ENCODE results near the gene OLA1. TPM values are rescaled to one million over a fixed set of nuclear protein-coding genes. Genes with fewer than 3 reads are reported as not detected.

OLA1 gene
- total RNA-seq, 1 donor from 2014 or later: 323 TPM

DNA sequence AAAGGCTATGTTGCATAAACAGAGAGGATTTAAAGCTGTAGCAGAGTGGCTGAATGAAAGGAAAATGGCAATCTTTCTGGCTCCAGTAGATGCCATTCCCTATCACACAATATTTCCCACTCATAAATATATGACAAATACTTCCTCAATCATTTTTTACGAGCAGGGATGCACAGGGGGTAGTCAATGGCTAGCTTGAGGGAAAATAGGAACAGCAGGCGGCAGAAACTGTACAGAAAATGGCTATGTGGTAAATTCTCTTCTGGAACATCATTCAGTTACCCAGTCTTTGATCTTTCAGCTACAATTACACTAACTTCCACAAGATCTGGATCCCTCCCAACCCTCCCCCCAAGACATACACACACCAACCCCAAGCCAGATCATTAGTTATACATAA, 127.2 kb downstream of the OLA1 start:
- Histone ChIP-seq H3K9me3 (ENCODE audit: low read depth) (no peaks in the 10 kb centered on the region), H3K27me3 (no peaks in the 10 kb centered on the region), H4K20me1 (ENCODE audit: low read depth) (no peaks in the 10 kb centered on the region), H3K27ac (no peak overlapping the region), H3K36me3 (peaks cover 4% of the 10 kb centered on the region), H3K4me3 (no peak overlapping the region), H3F3A (ENCODE audit: low read depth) (peaks cover 29% of the 10 kb centered on the region), H3K4me2 (peak overlapping the region; percentile 6), H3K9ac (no peak overlapping the region), H3K4me1 (peaks cover 55% of the 10 kb centered on the region), H3K79me2 (ENCODE audit: low read depth) (peaks cover 8% of the 10 kb centered on the region), H2AFZ (replicated peaks) (no peak overlapping the region)
- Mint-ChIP-seq H3K27me3 (ENCODE audit: insufficient read depth, low read depth) (no peaks in the 10 kb centered on the region), H3K9me3 (no peaks in the 10 kb centered on the region), H3K4me3 (no peak overlapping the region), H3K36me3 (peaks cover 7% of the 10 kb centered on the region), H3K27ac (peak overlapping the region; percentile 22), H3K4me1 (peaks cover 55% of the 10 kb centered on the region)
- TF ChIP-seq EZH2 (IDR thresholded peaks at IDR 0.05): no peak
- TF ChIP-seq, protein P1, sequence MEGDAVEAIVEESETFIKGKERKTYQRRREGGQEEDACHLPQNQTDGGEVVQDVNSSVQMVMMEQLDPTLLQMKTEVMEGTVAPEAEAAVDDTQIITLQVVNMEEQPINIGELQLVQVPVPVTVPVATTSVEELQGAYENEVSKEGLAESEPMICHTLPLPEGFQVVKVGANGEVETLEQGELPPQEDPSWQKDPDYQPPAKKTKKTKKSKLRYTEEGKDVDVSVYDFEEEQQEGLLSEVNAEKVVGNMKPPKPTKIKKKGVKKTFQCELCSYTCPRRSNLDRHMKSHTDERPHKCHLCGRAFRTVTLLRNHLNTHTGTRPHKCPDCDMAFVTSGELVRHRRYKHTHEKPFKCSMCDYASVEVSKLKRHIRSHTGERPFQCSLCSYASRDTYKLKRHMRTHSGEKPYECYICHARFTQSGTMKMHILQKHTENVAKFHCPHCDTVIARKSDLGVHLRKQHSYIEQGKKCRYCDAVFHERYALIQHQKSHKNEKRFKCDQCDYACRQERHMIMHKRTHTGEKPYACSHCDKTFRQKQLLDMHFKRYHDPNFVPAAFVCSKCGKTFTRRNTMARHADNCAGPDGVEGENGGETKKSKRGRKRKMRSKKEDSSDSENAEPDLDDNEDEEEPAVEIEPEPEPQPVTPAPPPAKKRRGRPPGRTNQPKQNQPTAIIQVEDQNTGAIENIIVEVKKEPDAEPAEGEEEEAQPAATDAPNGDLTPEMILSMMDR (IDR thresholded peaks at IDR 0.05): no peak
- TF ChIP-seq EZH2phosphoT487 (IDR thresholded peaks at IDR 0.05): no peak
- no peak for DNase-seq (ENCODE audit: low spot score)

DNA sequence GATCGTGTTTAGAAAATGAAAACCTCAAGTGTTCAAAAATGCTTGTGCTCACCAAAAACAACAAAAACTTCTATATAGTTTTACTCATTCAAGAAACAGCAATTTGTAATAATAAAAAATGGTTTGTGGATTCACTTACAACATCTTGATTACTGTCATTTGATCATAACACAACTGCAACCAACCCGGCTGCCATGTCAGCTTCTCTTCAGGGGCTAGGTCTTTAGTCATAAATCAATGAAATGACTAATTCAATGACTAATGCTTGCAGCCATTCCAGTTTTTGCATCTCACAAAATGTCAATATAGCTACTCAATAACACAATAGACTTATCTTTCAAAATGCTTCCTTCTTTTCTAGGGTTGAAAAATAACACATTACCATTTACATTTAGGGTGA, 128.0 kb downstream of the OLA1 start:
- H3K4me1 Mint-ChIP-seq: peaks cover 51% of the 10 kb centered on the region
- H3K36me3 Mint-ChIP-seq: peaks cover 9% of the 10 kb centered on the region
- no peak overlapping the region for H3K4me3 Mint-ChIP-seq

DNA sequence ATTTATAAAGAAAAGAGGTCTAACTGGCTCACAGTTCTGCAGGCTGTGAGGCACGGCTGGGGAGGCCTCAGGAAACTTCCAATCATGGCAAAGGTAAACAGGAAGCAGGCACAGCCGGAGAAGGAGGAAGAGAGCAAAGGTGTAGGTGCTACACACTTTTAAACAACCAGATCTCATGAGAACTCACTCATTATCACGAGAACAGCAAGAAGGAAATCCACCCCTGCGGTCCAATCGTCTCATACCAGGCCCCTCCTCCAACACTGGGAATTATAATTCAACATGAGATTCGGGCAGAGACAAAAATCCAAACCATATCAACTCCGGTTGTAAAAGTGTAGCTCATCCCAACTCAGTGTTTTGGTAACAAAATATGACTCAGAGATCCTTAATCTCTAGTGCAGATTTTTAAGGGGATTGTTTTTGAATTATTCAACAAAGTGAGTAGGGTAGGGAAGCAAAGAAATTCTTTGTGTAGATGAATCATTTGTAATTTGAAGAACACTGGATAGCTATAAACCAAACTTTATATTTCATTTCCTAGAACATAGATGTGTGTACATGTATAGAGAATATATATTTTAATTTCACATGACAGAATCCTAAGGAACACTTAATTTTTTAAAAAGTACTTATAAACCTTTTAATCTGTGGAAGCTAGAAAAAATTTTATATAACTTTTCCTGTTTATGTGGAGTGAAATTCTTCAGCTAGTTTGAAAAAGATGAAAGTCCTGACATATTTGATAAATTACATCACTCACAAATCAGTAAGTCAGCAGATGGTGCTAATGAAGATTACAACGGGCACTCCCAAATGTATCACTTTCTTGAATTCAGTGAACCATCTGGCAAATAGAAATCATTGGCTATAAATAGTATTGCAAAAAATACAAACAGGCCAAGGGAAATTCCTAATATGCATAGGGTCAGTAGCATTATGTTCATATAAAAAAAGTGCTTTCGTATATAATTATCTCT, 130.1 kb downstream of the OLA1 start:
- Mint-ChIP-seq H3K27me3 (ENCODE audit: insufficient read depth, low read depth) (no peaks in the 10 kb centered on the region), H3K36me3 (peaks cover 16% of the 10 kb centered on the region), H3K4me1 (peaks cover 32% of the 10 kb centered on the region), H3K9me3 (no peaks in the 10 kb centered on the region), H3K27ac (peak overlapping the region; percentile 34), H3K4me3 (no peak overlapping the region)
- H2AFZ ChIP-seq (replicated peaks): no peak overlapping the region
- peaks cover 30% of the 10 kb centered on the region for H3K4me1 ChIP-seq
- DNase-seq (ENCODE audit: low spot score): no peak
- H3K79me2 ChIP-seq (ENCODE audit: low read depth): peaks cover 3% of the 10 kb centered on the region
- peak overlapping the region; percentile 15 for H3K27ac ChIP-seq
- no peaks in the 10 kb centered on the region for H3K27me3 ChIP-seq
- H4K20me1 ChIP-seq (ENCODE audit: low read depth): no peaks in the 10 kb centered on the region
- no peak overlapping the region for H3K9ac ChIP-seq
- H3K4me2 ChIP-seq: no peak overlapping the region
- no peak overlapping the region for H3K4me3 ChIP-seq
- no peaks in the 10 kb centered on the region for H3K9me3 ChIP-seq (ENCODE audit: low read depth)
- H3F3A ChIP-seq (ENCODE audit: low read depth): peaks cover 8% of the 10 kb centered on the region
- peaks cover 4% of the 10 kb centered on the region for H3K36me3 ChIP-seq
- TF ChIP-seq EZH2 (IDR thresholded peaks at IDR 0.05): no peak
- TF ChIP-seq, protein P1 (IDR thresholded peaks at IDR 0.05): no peak
- no peak for TF ChIP-seq EZH2phosphoT487 (IDR thresholded peaks at IDR 0.05)

More for the DNA sequence above, 128.0 kb downstream of the OLA1 start:
- Histone ChIP-seq H3K79me2 (ENCODE audit: low read depth) (peaks cover 8% of the 10 kb centered on the region), H2AFZ (replicated peaks) (no peak overlapping the region), H3K9ac (no peak overlapping the region), H3K4me2 (no peak overlapping the region), H3K27me3 (no peaks in the 10 kb centered on the region), H3K27ac (no peak overlapping the region), H3K4me3 (no peak overlapping the region), H3F3A (ENCODE audit: low read depth) (peaks cover 22% of the 10 kb centered on the region), H3K4me1 (peaks cover 46% of the 10 kb centered on the region), H3K36me3 (peaks cover 4% of the 10 kb centered on the region), H3K9me3 (ENCODE audit: low read depth) (no peaks in the 10 kb centered on the region), H4K20me1 (ENCODE audit: low read depth) (no peaks in the 10 kb centered on the region)
- DNase-seq (ENCODE audit: low spot score): no peak
- Mint-ChIP-seq H3K27me3 (ENCODE audit: insufficient read depth, low read depth) (no peaks in the 10 kb centered on the region), H3K9me3 (no peaks in the 10 kb centered on the region), H3K27ac (no peak overlapping the region)
- TF ChIP-seq EZH2phosphoT487 (IDR thresholded peaks at IDR 0.05) (no peak), EZH2 (IDR thresholded peaks at IDR 0.05) (no peak)

DNA sequence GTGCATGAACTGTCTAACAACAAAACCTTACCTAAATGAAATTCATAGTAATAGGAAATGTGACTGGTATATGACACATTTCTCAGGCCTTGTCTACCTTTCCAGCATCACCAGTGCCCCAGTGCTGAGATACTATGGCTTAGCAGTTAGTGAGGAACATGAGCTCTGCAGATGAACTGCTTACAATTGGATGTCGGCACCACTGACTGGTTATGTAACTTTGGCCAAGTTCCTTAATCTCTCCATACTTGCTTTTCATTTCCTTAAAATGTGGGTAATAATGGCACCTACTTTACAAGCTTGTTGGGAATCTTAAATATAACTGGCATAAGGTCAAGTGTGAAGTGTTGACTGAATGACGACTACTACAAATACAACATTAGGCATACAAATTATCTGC, 136.3 kb downstream of the OLA1 start:
- Histone ChIP-seq H3K79me2 (ENCODE audit: low read depth) (no peaks in the 10 kb centered on the region), H3F3A (ENCODE audit: low read depth) (peaks cover 3% of the 10 kb centered on the region), H3K27ac (no peak overlapping the region), H3K4me2 (no peak overlapping the region), H3K9ac (no peak overlapping the region), H3K9me3 (ENCODE audit: low read depth) (no peaks in the 10 kb centered on the region), H3K27me3 (no peaks in the 10 kb centered on the region), H2AFZ (replicated peaks) (no peak overlapping the region), H3K4me1 (peaks cover 10% of the 10 kb centered on the region), H4K20me1 (ENCODE audit: low read depth) (no peaks in the 10 kb centered on the region), H3K4me3 (no peak overlapping the region), H3K36me3 (peaks cover 3% of the 10 kb centered on the region)
- H3K27me3 Mint-ChIP-seq (ENCODE audit: insufficient read depth, low read depth): no peaks in the 10 kb centered on the region
- H3K4me3 Mint-ChIP-seq: no peak overlapping the region
- no peak for TF ChIP-seq EZH2phosphoT487 (IDR thresholded peaks at IDR 0.05)
- TF ChIP-seq EZH2 (IDR thresholded peaks at IDR 0.05): no peak
- TF ChIP-seq, protein P1 (IDR thresholded peaks at IDR 0.05): no peak
- peaks cover 2% of the 10 kb centered on the region for H3K4me1 Mint-ChIP-seq
- no peaks in the 10 kb centered on the region for H3K9me3 Mint-ChIP-seq
- no peak overlapping the region for H3K27ac Mint-ChIP-seq
- DNase-seq (ENCODE audit: low spot score): no peak
- peaks cover 9% of the 10 kb centered on the region for H3K36me3 Mint-ChIP-seq

Data from neural progenitor cell (in vitro differentiated cells).